Stimulated activated CD8-positive, alpha-beta memory T cell treated with anti-CD3 and anti-CD28 coated beads, Interleukin-7, amount 100 ng/mL, for 48 hours (primary cell): ENCODE results near the gene MICAL3.
A peak's percentile ranks its signal among the peaks of the same experiment; 100 is the strongest.

Experiments
- DNase-seq, 2 donors: peaks; one replicate each; pipeline ENCODE4 v3.0.0-alpha.2; 2020; ENCODE audit warnings: low read depth in 1 of 2; ENCODE audit errors: extremely low read depth in 1 of 2

The MICAL3 gene

DNA sequence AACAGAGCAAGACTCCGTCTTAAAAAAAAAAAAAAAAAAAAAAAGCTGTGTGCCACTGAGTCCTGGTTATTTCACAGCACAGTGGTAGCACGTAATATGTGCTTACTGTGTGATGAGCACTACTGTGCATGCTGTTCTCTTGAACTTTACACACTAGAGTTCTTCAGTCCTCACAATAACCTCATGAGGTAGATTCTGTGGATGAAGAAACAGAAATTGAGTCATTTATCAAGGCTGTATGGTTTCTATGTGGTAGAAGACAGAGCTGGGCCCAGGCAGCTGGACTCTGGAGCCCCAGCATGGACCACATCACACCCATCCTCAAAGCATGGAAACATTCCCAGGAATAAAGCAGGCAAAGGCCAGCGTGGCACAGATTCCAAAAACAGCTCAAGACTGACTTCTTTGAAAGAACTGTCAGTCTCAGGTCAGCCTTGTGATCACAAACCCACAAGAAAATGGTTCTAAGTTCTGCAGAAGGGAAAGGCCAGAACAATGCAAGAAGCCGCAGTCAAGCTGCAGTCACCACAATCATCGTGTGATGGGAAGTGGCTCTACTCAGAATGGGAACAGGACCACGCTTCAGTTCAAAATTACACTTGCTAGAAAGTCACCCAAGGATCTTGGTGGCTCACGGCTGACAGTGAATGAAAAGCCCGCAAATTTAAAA is 49.5 kb downstream of the MICAL3 start:
- DNase-seq = peak in 1 of 2 donors; percentile 47

DNA sequence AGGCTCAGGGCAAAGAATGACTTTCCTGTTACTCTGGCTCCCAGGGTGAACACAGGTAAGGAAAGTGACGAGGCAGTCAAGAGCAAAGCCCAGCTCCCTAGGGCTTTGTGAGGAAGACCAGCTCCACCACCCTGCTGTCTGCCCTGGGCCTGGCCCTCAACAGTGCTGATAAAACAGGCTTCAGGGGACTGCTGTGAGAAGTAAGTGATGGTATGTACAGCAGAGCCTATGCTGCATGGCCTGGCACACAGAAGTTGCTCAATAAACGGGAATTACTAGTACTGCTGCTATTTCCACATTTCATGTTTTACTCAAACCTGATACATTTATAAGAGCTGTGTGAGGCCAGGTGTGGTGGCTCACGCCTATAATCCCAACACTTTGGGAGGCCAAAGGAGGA is 50.3 kb downstream of the MICAL3 start:
- DNase-seq = no peak

DNA sequence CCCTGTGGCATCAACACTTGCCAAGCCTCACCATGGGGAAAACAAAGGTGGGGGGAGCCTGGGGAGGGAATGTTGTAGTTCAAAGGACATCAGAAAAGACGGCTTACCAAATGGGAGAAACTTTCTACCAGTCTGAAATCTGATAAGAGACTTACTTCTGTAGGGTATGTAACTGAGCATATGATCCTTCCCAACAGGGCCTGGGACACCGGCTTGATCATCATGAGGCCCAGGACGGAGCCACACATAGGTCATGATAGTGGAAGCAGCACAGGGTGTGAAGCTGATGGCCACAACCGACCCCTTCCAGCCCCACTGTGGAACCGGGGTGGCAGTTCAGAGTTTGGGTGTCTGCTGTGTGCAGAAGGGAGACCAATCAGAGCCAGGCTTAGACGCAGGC is 51.1 kb downstream of the MICAL3 start:
- DNase-seq = no peak

DNA sequence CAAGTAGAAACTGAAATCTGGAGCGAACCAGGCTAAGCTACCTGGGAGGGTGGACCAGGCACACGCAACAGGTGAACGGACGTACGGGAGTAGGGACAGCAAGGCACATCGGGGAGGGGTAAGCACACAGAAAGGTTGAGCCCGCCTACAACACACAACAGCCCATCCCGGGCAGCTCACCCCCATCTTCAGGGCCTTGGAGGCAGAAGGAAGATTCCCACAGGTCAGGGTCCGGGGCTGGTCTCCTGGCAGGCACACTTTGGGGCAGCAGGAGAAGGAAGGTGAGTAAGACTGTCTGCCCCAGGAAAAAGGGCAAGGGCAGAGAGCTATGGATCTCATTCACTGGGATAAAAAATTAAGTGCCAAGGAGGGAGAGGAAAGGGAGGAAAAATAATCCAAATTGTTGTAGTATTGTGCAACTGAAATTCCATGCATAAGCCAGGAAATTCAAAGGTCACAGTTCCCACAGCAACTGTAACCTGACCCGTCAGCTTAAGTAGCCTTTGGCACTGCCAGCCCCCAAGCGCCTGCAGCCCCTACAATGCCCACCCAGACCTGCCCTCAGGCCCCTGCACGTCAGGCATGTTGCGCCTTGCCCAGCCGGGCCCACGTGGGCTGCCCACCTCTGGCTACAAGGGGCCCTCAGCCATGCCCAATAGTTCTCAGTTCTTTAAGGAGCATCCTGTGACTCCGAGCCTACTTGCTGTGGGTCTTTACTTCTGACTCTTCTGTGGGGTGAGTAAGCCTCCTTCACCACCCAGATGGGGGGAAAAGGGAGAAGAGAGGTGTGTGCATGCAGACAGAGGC is 51.8 kb downstream of the MICAL3 start:
- no peak for DNase-seq

DNA sequence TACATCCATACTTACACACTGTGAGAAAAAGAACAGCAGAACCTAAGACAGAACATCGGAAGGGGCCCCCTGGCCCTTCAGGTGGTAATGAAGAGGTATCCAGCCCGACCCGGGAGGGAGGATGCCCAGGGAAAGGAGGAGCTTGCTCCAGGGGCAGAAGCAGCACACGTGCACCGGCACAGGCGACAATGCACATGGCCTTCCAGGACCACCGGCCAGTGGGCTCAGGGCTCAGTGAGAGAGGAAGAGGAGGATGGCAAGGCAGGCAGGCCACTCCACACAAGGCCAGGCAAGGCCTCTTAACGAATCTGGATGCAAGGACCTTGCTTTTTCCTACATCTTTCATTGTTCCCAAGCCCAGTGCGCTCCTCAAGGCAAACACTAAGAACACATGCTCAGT is 52.6 kb downstream of the MICAL3 start:
- no peak for DNase-seq

DNA sequence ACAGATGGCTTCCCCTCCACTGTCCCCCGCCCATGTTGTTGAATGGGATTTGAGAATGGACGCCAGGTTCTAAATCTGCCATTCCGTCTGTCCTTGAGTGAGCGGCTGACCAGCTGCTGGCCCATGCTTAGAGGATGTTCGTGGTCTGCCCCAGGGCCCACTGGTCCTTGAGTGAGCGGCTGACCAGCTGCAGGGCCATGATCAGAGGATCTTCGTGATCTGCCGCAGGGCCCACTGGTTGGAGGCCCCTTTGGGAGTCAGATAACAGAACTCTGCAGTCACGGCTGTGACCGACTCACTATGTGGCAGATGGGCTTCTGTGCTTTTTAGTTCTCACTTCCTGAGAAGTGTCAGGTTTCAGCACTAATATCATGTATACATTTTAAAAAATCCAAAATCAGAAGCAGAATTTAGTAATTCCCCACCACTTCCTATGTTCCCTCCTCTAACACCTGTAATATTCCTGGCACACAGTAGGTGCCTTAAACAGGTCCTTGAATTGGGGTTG is 54.1 kb downstream of the MICAL3 start:
- DNase-seq = no peak

DNA sequence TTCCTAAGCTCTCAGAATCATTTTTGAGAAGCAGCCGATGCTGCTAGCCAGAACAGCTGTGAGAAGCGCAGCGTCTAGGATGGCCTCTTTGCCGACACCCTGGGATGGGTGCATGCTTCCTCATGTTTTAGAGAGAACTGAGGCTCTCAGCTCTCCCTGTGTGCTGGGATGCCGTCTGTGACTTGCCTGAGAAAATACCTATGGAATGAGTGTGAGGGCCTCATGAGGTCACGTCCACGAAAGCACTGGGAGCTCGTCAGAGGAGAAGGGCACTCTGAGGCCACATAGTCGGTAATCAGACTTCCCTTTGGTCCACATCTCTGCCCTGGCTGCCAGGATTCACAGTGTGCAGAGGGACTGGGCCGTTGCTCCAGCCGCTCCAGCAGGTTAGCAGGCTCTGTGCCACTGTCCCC is 54.7 kb downstream of the MICAL3 start:
- no peak for DNase-seq

DNA sequence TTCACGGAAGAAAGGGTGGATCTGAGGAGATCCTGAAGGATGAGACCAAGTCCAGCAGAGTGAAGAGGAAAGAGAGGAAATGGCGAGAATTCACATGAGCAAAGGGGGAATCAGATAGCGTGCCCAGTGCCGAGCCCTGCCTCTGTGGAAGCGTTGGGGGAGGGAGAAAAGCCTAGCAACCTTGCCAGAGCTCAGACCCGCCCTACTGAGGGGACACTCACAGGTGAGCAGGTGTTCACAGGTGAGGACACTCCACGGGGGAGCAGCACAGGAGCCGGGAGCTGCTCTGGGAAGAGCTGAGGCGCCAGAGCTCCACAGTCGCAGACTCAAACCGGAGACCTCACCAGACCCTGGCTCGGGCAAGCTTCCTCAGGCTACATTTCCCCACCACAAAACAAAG is 56.2 kb downstream of the MICAL3 start:
- DNase-seq = no peak

DNA sequence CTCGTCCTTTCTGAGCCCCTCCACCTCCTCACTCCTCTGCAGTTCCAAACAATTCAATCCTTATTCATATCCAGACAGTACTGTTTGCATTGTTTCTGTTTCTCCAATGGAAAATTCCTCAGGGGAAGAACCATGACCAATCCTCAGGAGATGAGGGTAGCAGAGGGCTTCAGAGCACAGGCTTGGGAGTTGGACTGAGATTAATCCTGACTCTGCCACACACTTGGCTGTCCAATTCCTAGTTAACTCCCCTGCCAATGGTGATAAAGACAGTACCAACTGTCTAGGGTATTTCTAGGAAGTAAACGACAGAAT is 58.0 kb downstream of the MICAL3 start:
- no peak for DNase-seq

DNA sequence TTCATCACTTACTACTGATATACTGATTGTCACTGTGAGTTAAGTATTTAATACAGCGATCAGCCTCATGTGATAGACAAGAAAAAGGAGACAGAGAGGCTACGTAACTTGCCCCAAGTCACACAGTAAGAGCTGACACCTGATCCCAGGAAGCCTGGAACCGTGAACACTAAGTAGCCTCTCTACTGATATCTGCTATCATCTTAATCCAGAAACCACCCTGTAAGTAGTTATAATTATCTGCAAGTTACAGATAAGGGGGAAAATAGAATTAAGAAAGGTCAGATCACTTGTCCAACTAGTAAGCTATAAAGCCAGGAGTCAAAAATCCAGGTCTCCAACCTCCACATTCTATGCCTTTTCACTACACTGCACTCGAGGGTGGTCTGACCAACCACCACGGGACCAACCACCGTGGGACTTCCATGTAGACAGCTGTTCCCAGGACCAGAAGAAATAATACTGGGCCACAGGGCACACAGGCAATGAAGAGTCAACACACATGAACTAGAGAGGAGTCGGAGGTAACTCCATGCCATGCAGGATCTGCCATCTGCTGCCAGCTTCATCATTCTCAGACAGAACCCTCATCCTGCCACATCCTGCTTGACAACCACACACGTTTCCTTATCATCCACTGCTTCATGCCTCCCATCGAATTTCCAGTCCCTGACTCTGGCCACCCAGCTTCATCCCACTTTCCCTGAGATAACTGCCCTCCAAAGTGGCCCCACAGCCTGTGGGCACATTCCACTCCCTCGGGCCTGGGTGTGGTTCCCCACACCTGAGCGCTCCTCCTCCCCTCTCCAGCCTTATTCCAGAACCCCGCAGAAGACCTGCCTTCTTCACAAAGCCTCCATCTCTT is 58.6 kb downstream of the MICAL3 start:
- DNase-seq = no peak

DNA sequence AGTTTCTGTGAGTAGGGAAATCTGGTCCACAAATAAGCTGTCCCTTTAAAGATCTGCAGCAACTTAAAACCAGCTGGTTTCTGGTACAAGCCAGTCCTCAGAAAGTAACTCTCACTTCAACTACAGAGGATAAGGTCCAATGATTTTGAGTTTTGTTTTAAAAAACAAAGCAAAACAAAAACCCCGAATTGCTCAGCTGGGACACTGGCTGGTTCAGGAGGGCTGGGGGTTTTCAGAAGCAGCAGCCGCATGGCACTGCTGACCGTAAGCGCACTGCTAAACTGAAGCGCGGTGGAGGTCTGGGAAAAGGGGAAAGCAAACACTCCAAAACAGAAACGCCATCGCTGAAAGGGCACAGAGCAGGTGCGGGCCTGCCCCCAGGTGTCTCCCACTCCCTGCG is 59.7 kb downstream of the MICAL3 start:
- DNase-seq = no peak

DNA sequence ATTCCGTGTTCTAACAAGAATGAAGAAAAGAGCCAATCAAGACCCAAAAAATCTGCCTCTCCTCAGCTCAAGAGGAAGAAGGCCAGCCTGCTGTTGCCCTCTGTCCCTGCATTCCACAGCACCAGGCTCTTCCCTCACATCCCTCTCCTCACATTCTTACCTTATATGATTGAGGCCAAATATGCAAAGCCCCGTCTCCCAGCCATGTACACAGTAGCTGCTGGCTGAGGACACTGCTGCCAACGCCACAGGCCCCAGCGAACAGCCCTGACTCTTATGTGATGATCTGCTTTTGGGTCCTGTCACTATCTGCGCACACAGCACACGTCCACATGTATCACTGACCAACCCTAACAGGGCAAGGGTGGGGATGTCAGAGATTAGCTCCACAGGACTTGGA is 60.2 kb downstream of the MICAL3 start:
- no peak for DNase-seq

DNA sequence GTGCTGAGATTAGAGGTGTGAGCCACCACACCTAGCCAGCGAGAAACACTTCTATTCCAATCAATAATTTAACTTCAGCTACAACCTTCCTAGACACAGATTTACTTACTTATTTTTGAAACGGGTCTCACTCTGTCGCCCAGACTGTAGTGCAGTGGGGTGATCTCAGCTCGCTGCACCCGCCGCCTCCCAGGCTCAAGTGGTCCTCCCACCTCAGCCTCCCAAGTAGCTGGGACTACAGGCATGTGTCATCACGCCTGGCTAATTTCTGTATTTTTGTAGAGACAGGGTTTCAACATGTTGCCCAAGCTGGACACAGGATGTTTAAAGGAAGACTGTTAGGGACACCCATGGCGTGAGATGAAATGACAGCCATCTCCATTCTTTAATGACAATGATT is 61.3 kb downstream of the MICAL3 start:
- DNase-seq = no peak

DNA sequence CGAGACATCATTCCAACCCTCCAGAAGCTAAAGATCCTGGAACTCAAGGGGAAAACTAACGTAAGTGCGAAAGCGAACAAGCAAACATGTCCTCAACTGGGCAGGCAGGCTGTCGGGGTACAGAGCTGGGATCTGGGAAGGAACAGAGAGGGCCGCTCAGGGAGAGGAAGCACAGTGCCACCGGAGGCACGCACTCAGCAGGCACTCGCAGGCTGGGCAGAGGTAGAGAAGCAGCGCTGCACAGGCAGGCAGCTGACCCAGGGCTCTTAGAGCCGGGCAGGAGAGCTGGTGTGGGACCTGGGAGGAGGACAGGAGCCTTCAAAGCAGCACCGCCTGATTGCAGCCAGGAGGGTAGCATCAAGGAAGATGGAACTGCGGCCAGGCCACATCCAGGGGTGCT is 62.2 kb downstream of the MICAL3 start:
- DNase-seq = no peak

DNA sequence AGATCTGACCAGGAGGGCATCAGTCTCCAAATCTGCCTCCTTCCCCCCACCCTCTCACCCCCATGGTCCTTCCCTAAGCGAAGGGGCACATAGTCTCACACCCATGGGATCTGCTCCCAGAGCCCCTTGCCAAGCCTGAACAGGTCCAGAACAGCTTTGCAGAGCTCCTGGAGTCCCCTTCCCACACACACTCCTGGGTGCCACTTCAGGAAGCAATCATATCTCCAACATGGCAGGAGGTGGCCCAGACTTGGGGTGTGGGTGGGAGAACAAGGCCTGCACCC is 63.0 kb downstream of the MICAL3 start:
- no peak for DNase-seq

DNA sequence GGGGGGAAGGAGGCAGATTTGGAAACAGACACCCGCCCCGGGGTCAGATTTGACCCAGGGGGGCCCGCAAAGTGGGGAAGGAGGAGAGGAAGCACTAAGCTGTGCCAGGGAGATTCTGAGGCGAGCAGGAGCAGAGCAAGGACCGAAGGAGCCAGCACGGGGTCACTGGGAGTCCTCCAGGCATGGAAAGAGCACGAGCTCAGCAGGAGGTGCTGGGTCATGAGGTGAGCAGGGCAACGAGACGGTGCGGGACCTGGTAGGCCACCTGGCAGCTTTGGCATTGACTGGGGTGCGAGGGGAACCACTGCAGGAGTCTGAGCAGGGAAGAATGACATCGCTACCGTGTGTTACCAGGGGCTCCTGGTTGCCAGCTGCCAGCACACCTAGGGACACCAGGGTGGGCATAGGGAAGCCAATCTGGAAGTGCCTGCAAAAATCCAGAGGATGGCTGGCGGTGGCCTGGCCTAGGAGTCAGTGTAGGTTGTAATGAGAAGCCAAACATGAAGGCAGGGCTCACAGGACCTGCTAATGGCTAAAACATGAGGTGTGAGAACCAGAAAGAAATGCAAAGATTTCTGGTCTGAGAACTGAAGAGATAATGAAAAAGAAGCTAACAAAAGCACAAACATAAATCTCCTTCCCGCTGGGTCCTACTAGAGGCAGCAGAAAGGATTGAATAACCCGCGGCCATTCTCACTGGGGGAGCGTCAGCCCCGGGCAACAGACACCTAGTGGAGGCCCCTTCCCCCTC is 63.5 kb downstream of the MICAL3 start:
- no peak for DNase-seq

DNA sequence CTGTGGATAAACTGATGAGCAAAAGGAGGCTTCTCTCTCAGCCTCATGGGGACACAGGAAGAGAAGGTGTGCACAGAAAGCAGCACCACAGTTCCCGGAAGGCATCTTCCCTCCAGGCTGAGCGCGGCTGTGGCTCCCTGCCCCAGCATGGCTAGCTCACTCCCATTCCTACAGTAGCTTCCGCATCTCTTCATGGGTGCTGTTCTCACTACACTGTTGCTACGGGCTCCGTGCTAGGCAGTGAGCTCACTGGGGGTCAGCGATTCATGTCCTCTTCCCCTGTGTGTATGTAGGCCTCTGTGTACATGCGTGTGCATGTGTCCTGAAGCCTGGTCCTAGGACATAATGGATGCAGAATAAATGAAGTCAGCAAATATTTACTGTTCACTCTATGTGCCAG is 64.3 kb downstream of the MICAL3 start:
- DNase-seq = no peak

DNA sequence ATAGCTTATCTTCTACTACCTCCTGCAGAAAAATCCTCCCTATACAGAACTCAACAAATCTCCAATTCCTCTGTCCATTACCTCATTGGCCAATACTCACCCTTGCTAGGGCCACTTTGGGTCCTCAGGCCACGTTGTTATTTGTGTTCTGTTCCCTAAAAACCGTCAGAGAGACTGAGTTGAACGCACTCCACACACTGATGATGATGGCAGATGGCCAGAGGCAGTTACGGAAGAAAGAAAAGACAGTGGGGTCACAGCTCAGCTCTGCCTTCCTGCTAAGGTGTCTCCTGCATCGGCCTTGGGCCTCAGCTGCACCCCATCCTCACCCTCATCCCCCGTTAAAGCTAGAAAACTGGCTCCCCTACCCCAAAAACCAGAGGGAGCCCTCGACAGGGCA is 66.2 kb downstream of the MICAL3 start:
- DNase-seq = no peak

DNA sequence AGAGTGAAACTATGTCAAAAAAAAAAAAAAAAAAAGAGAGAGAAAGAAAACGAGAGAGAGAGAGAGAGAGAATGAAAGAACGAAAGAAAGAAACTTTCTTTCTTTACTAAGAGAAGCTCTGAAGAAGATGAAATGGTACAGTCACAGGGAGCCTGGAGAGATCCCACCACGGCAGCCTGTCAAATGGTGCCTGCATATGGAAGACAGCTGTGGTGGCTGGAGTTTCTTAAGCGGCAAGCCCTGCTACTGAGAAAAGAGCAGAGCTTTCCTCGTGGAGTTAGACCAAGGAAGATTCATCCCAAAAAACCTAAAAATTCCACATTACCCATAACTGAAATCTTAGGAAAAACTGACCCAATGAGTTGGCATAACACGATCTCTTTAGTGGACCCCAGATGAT is 66.7 kb downstream of the MICAL3 start:
- DNase-seq = no peak

DNA sequence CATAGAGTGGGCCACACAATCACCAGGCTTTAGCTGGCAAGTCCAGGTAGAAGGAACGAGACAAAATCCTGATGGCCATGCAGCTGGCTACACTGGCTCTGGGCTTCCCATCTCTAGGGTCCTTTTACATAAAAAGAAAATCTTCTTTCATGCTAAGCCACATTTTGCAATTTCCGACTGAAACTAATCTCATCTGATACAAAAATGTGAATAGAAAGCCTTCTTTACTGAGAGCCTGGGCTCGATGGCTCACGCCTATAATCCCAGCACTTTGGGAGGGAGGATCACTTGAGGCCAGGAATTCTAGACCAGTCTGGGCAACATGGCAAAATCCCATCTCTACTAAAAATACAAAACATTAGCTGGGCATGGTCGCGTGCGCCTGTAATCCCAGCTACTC is 67.2 kb downstream of the MICAL3 start:
- no peak for DNase-seq

DNA sequence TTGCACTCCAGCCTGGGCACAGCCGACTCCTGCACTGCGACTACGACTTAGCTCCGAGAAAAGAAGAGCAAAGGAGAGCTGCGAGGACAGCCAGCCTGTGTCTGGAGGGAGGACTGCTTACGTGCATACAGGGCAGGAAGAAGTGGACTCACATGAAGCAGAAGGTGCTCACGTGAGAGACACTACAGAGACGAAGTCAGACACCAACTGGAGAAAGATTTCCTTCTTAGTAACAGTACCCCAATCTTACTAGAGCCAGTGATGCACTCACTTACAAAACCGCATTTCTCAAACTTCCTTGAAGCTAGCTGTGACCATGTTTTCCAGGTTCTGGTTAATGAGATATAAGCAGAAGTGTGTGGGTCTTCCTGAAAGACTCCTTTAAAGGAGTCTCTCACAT is 67.7 kb downstream of the MICAL3 start:
- DNase-seq = no peak
